GM10266 (cell line): ENCODE data around the gene MMP23B.
A peak's percentile ranks its signal among the peaks of the same experiment; 100 is the strongest.
"Not testable (repeated sequence)": the region's sequence is repeated elsewhere in the genome, so short reads cannot be mapped to it uniquely, and the experiment has no call there.

ENCODE experiments used
- DNase-seq: peaks from one replicate; pipeline ENCODE4 v3.0.0; 2012; ENCODE audit errors: extremely low spot score
- CTCF ChIP-seq: IDR thresholded peaks from 2 replicates; pipeline ENCODE4 v1.5.1; 2012; ENCODE audit warnings: mild to moderate bottlenecking, low read depth; ENCODE audit not compliant: control insufficient read depth, insufficient read depth; ENCODE audit errors: missing control alignments

Gene MMP23B

GRCh38 chr1:1638528-1638927, 6.6 kb downstream of the MMP23B start:
- DNase-seq, result not testable (repeated sequence)

GRCh38 chr1:1639368-1639767, 7.4 kb downstream of the MMP23B start:
- DNase-seq, result not testable (repeated sequence)

- DNase-seq, result not testable (repeated sequence)
Observed at GRCh38 chr1:1640081-1640480, 8.1 kb downstream of the MMP23B start.

- DNase-seq, result not testable (repeated sequence)
Observed at GRCh38 chr1:1640711-1641461, 8.9 kb downstream of the MMP23B start.

- not testable (repeated sequence) for DNase-seq
Observed at GRCh38 chr1:1646326-1646725, 14.4 kb downstream of the MMP23B start.

GRCh38 chr1:1647567-1648241, 15.7 kb downstream of the MMP23B start:
- DNase-seq, result not testable (repeated sequence)

GRCh38 chr1:1648265-1648664, 16.3 kb downstream of the MMP23B start:
- not testable (repeated sequence) for DNase-seq

GRCh38 chr1:1658583-1659549, 26.9 kb downstream of the MMP23B start, which contains the start of gene CDK11B:
Gene CDK11B (minus strand): TSS chr1:1659004. CDS start chr1:1657485, 1,519 bp downstream.
- DNase-seq, result peak; percentile 94

- not testable (repeated sequence) for DNase-seq
Observed at GRCh38 chr1:1662392-1662791, 30.4 kb downstream of the MMP23B start.

GRCh38 chr1:1662830-1663560, 31.0 kb downstream of the MMP23B start:
- DNase-seq, result not testable (repeated sequence)

GRCh38 chr1:1664318-1664717, 32.3 kb downstream of the MMP23B start:
- DNase-seq, result not testable (repeated sequence)

GRCh38 chr1:1664941-1665814, 33.2 kb downstream of the MMP23B start:
- no peak for TF ChIP-seq CTCF
- no peak for DNase-seq
